ENCODE measurements around the gene DNAJC5G.

The DNAJC5G gene, protein sequence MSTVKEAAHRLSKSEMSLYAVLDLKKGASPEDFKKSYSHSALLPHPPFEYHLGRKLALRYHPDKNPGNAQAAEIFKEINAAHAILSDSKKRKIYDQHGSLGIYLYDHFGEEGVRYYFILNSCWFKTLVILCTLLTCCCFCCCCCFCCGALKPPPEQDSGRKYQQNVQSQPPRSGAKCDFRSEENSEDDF

GRCh38 chr2:27275211-27276150 is at the start of gene DNAJC5G:
Gene DNAJC5G (plus strand): TSS chr2:27275433. CDS start chr2:27276729, 1,296 bp downstream.
- TF ChIP-seq CTCF (IDR thresholded peaks at IDR 0.05; ENCODE audit: control insufficient read depth, insufficient read depth, low read depth, low read length, missing control alignments) = no peak
- H3K4me3 ChIP-seq (ENCODE audit: control insufficient read depth, low read depth, low read length) = no peak within 1 kb of the TSS
- DNase-seq (ENCODE audit: low read depth) = no peak

DNA sequence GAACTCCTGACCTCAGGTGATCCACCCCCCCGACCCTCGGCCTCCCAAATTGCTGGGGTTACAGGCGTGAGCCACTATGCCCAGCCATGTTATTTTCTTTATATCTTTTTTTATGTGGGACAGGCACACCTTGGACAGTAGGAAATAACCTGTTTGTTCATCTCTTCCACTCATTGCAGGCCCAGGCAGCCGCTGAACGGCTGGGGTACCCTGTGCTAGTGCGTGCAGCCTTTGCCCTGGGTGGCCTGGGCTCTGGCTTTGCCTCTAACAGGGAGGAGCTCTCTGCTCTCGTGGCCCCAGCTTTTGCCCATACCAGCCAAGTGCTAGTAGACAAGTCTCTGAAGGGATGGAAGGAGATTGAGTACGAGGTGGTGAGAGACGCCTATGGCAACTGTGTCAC is 49.7 kb upstream of the DNAJC5G start:
- no peak for TF ChIP-seq CTCF (IDR thresholded peaks at IDR 0.05; ENCODE audit: control insufficient read depth, insufficient read depth, low read depth, low read length, missing control alignments)
- DNase-seq (ENCODE audit: low read depth) = no peak
- H3K4me3 ChIP-seq (ENCODE audit: control insufficient read depth, low read depth, low read length) = no peak overlapping the region

DNA sequence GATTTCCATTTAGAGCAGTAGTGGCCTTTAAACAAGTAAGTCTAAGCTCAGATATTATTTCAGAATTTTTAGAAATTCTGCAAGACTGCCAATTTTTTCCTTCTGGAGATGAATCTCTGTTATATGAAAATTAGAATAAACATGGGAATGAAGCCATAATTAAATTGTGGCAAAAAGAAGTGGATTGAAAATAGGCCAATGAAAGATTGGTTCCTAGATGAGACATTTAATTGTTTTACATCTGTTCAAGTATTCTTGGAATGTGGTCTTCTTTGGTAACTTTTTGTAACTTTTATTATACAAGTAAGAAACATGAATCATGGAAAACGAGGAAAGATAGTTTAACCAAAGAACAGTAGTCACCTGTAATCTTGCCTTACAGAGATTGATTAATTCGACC is 47.7 kb upstream of the DNAJC5G start:
- no peak for DNase-seq (ENCODE audit: low read depth)
- no peak overlapping the region for H3K4me3 ChIP-seq (ENCODE audit: control insufficient read depth, low read depth, low read length)
- no peak for TF ChIP-seq CTCF (IDR thresholded peaks at IDR 0.05; ENCODE audit: control insufficient read depth, insufficient read depth, low read depth, low read length, missing control alignments)

- no peak for DNase-seq (ENCODE audit: low read depth)
- no peak overlapping the region for H3K4me3 ChIP-seq (ENCODE audit: control insufficient read depth, low read depth, low read length)
- TF ChIP-seq CTCF (IDR thresholded peaks at IDR 0.05; ENCODE audit: control insufficient read depth, insufficient read depth, low read depth, low read length, missing control alignments) = no peak
Measured at GRCh38 chr2:27231921-27232320, 43.3 kb upstream of the DNAJC5G start.

- H3K4me3 ChIP-seq (ENCODE audit: control insufficient read depth, low read depth, low read length) = no peak overlapping the region
- TF ChIP-seq CTCF (IDR thresholded peaks at IDR 0.05; ENCODE audit: control insufficient read depth, insufficient read depth, low read depth, low read length, missing control alignments) = no peak
- no peak for DNase-seq (ENCODE audit: low read depth)
Measured at GRCh38 chr2:27233341-27233740, 41.9 kb upstream of the DNAJC5G start.

DNA sequence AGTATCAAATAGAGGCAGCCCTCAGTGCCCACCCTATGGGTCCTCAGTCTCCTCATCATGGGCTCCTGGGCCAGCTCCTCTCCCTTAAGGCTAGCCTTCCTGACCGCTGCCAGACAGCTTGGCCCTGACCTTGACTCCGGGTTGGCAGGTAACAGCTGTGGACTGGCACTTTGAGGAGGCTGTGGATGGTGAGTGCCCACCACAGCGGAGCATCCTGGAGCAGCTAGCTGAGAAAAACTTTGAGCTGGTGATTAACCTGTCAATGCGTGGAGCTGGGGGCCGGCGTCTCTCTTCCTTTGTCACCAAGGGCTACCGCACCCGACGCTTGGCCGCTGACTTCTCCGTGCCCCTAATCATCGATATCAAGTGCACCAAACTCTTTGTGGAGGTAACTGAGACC is 39.1 kb upstream of the DNAJC5G start:
- no peak for DNase-seq (ENCODE audit: low read depth)
- H3K4me3 ChIP-seq (ENCODE audit: control insufficient read depth, low read depth, low read length) = no peak overlapping the region

More for the DNA sequence above, 39.1 kb upstream of the DNAJC5G start:
- TF ChIP-seq CTCF (IDR thresholded peaks at IDR 0.05; ENCODE audit: control insufficient read depth, insufficient read depth, low read depth, low read length, missing control alignments) = no peak
